Endothelial cell of umbilical vein (primary cell): ENCODE measurements around the gene AMBP. TPM values are rescaled to one million over a fixed set of nuclear protein-coding genes. Genes with fewer than 3 reads are reported as not detected.

Experiments
- BruUV-seq: library from RNA; stranded (reverse); fragments of 400-500 nt; replicated peaks from 2 replicates; lab custom pipeline; 2021; lab: Mats Ljungman, UMichigan
- CTCF ChIA-PET: fragments of 300-600, 350-600 bp; sonication (Branson Sonifier 250); formaldehyde crosslinking; loops from one replicate; lab custom pipeline; 2021; ENCODE audit warnings: antibody characterized with exemption, inconsistent platforms; lab: Charles Lee
- POLR2A ChIA-PET: fragments of 300-600, 350-600 bp; sonication (Branson Sonifier 250); formaldehyde crosslinking; loops from one replicate; lab custom pipeline; 2021; ENCODE audit warnings: antibody characterized with exemption, inconsistent platforms; lab: Charles Lee
- DNase-seq: peaks from one replicate; pipeline ENCODE4 v3.0.0-alpha.2; 2011; ENCODE audit warnings: low read depth, low spot score
- FAIRE-seq: peaks from 2 replicates; lab custom pipeline; 2011; peaks lifted over from hg19 to GRCh38; lab: Jason Lieb, UNC
- H2AFZ ChIP-seq: 2 replicates; pipeline ENCODE4 v1.6.0; 2012; ENCODE audit warnings: low read depth, low read length, control low read depth, inconsistent platforms
- H3K27ac ChIP-seq: 2 replicates; pipeline ENCODE4 v1.5.1; 2011; ENCODE audit warnings: low read depth, mild to moderate bottlenecking, control low read depth, low read length, moderate library complexity; ENCODE audit not compliant: insufficient read depth
- H3K27me3 ChIP-seq, 2 experiments: 2 replicates each; pipeline versions ENCODE4 v1.6.0 to v1.6.1; 2011; ENCODE audit warnings: low read length in 2 of 2, mixed read lengths in 1 of 2; ENCODE audit not compliant: control insufficient read depth in 2 of 2, insufficient read depth in 2 of 2
- H3K36me3 ChIP-seq, 2 experiments: 2 replicates in 1 of 2; 3 replicates in 1 of 2; pipeline ENCODE4 v1.5.1; 2011; ENCODE audit warnings: low read length in 2 of 2, mild to moderate bottlenecking in 1 of 2, moderate library complexity in 1 of 2; ENCODE audit not compliant: control insufficient read depth in 2 of 2, insufficient read depth in 2 of 2; ENCODE audit errors: extremely low read depth in 1 of 2
- H3K4me1 ChIP-seq: 3 replicates; pipeline ENCODE4 v1.5.1; 2011; ENCODE audit warnings: mild to moderate bottlenecking, low read length; ENCODE audit not compliant: control insufficient read depth, insufficient read depth; ENCODE audit errors: extremely low read depth
- H3K4me2 ChIP-seq: 2 replicates; pipeline ENCODE4 v1.6.1; 2011; ENCODE audit warnings: low read length, control low read depth, mixed read lengths; ENCODE audit not compliant: insufficient read depth
- H3K4me3 ChIP-seq, 3 experiments: fragments of 200-600 bp in 1 of 3; sonication (generic), shearing (Covaris generic) in 1 of 3; replicated peaks in 1 of 3; 2 replicates each; pipeline ENCODE4 v1.5.1; 2011 to 2016; ENCODE audit warnings: control low read depth in 3 of 3, low read length in 3 of 3, mild to moderate bottlenecking in 2 of 3, inconsistent platforms in 1 of 3, low read depth in 1 of 3, moderate library complexity in 1 of 3; ENCODE audit not compliant: insufficient read depth in 1 of 3
- H3K79me2 ChIP-seq: 2 replicates; pipeline ENCODE4 v1.6.0; 2012; ENCODE audit warnings: low read length, inconsistent platforms; ENCODE audit not compliant: control insufficient read depth, insufficient read depth
- H3K9ac ChIP-seq: replicated peaks from 2 replicates; pipeline ENCODE3; 2011; ENCODE audit warnings: low read length, control low read depth; ENCODE audit not compliant: insufficient read depth; ENCODE audit errors: extremely low read depth
- H3K9me1 ChIP-seq: replicated peaks from 3 replicates; pipeline ENCODE4 v1.6.0; 2011; ENCODE audit warnings: mild to moderate bottlenecking, low read length; ENCODE audit not compliant: control insufficient read depth, insufficient read depth; ENCODE audit errors: extremely low read depth
- H3K9me3 ChIP-seq: replicated peaks from 2 replicates; pipeline ENCODE4 v1.5.1; 2012; ENCODE audit warnings: low read length, inconsistent platforms; ENCODE audit not compliant: control insufficient read depth, insufficient read depth
- H4K20me1 ChIP-seq: replicated peaks from 2 replicates; pipeline ENCODE3; 2011; ENCODE audit warnings: mild to moderate bottlenecking, low read length; ENCODE audit not compliant: control insufficient read depth, insufficient read depth; ENCODE audit errors: extremely low read depth
- CTCF ChIP-seq, 2 donors: IDR thresholded peaks; 1 replicate in 1 of 2; 2 replicates in 1 of 2; pipeline ENCODE4 v1.5.1; 2011; ENCODE audit warnings: low read length in 2 of 2, mild to moderate bottlenecking in 2 of 2, moderate library complexity in 2 of 2, control low read depth in 1 of 2, inconsistent platforms in 1 of 2, low read depth in 1 of 2; ENCODE audit not compliant: insufficient read depth in 1 of 2; ENCODE audit errors: extremely low read depth in 1 of 2
- FOS ChIP-seq: IDR thresholded peaks from 2 replicates; pipeline ENCODE4 v1.6.1; 2011; ENCODE audit warnings: mild to moderate bottlenecking, low read length, moderate library complexity, borderline replicate concordance; ENCODE audit not compliant: insufficient read depth
- GATA2 ChIP-seq: IDR thresholded peaks from 2 replicates; pipeline ENCODE4 v1.7.0; 2011; ENCODE audit warnings: low read depth, mild to moderate bottlenecking, moderate library complexity, mixed read lengths, low read length; ENCODE audit not compliant: insufficient read length, insufficient read depth
- MYC ChIP-seq: IDR thresholded peaks from one replicate; pipeline ENCODE4 v1.6.1; 2011; ENCODE audit warnings: mild to moderate bottlenecking, low read depth, low read length
- POLR2A ChIP-seq: IDR thresholded peaks from 2 replicates; pipeline ENCODE4 v1.6.1; 2012; ENCODE audit warnings: low read depth, mild to moderate bottlenecking, control low read depth, low read length
- POLR2AphosphoS5 ChIP-seq: IDR thresholded peaks from 2 replicates; pipeline ENCODE4 v1.6.1; 2012; ENCODE audit warnings: low read depth, mild to moderate bottlenecking, control low read depth, low read length, moderate library complexity; ENCODE audit not compliant: insufficient read depth
- dilution Hi-C: fragments of 300-500 bp; cut with MboI; formaldehyde crosslinking; loops from one replicate; pipeline ENCODE4 v1.15.0; 2019; ENCODE audit warnings: low sequenced_read_pairs; ENCODE audit not compliant: extremely low pct_ligation_motif_present
- intact Hi-C: fragments of 100-400 bp; cut with micrococcal nuclease; formaldehyde crosslinking; loops from one replicate; pipeline ENCODE4 v1.10.0; 2022
- polyA plus RNA-seq, 4 experiments: library from polyadenylated mRNA; depleted of rRNA in 3 of 4; stranded (reverse) in 3 of 4; unstranded in 1 of 4; fragments of >200 nt; gene quantifications; 2 replicates each; pipeline versions ENCODE4 v1.2.1 to v1.2.3, GENCODE V29; 2011 to 2012; ENCODE audit warnings: missing spikeins in 1 of 4
- total RNA-seq: library from RNA; stranded (reverse); gene quantifications from 2 replicates; pipeline ENCODE4 v1.2.3, GENCODE V29; 2021
- TF ChIP-seq, protein P1 (sequence below): IDR thresholded peaks from 2 replicates; pipeline ENCODE4 v1.6.1; 2011; ENCODE audit not compliant: insufficient read depth, insufficient read length

Gene AMBP
- total and polyA plus RNA-seq, 2 donors (not counting 3 experiments of a cell fraction or from before 2014, with no cell fraction given), result not detected

DNA sequence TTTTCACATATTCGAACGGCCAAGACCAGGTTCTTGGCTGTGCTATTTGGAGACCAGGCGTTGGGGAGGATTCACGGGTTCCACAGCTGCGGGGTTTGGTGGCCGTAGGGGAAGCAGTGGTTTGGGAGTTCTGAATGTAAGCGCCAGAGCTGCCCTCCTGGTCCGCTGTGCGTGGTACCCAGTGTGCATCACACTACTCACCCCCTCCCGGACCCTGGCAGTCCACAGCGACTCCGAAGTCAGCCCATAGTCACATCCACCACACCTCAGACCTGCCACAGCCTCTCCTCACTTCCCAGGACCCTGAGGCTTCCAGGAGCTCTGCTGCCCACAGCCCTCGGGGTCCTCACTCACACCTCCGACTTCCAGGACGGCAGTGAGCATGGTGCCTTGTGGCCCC, 26.8 kb downstream of the AMBP start:
- Histone ChIP-seq H3K4me3 (no peak overlapping the region), H3K27ac (no peak overlapping the region), H3K27me3 (no peaks in the 10 kb centered on the region), H2AFZ (no peak overlapping the region), H3K9me1 (no peaks in the 10 kb centered on the region), H3K36me3 (peaks cover 21 to 43% of the 10 kb centered on the region in 2 experiments), H3K9me3 (no peaks in the 10 kb centered on the region), H4K20me1 (no peaks in the 10 kb centered on the region), H3K4me1 (peaks cover 4% of the 10 kb centered on the region), H3K4me2 (no peak overlapping the region), H3K79me2 (no peaks in the 10 kb centered on the region), H3K9ac (no peak overlapping the region)
- no peak for DNase-seq
- no peak for FAIRE-seq
- dilution Hi-C loops (no loop called here), intact Hi-C loops (no loop called here)
- CTCF ChIA-PET, result interaction anchor here (1.4 kb wide), 2 partner anchors 250 to 314 kb away, joined by 3 to 4 read pairs; no protein-coding TSS in a partner anchor
- TF ChIP-seq GATA2, result no peak
- no peak for TF ChIP-seq POLR2A
- TF ChIP-seq CTCF (IDR thresholded peaks at IDR 0.05; ENCODE audit: extremely low read depth in 1 of 2, insufficient read depth in 1 of 2, low read depth in 1 of 2, low read length in 2 of 2), result no peak
- TF ChIP-seq POLR2AphosphoS5, result no peak
- TF ChIP-seq MYC, result no peak
- TF ChIP-seq FOS, result no peak
- TF ChIP-seq, protein P1, sequence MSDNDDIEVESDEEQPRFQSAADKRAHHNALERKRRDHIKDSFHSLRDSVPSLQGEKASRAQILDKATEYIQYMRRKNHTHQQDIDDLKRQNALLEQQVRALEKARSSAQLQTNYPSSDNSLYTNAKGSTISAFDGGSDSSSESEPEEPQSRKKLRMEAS, result no peak
- no TSS peak for BruUV-seq
- POLR2A ChIA-PET, result no interaction called here
